ENCODE results near the gene ZDHHC4. TPM values are rescaled to one million over a fixed set of nuclear protein-coding genes. Genes with fewer than 3 reads are reported as not detected.

Gene ZDHHC4
- total and polyA plus RNA-seq, 2 of the 8 experiments (the other 6 are each of a cell fraction or from before 2014, with no cell fraction given) = 50.2 to 171 TPM

GRCh38 chr7:6575281-6576023 lies 1.8 kb upstream of the ZDHHC4 start:
- no peak overlapping the region; the same call in 1 of the 2 replicates for H2BK12ac ChIP-seq (ENCODE audit: low read depth, low read length)
- peaks cover 0 to 3% (median under 1%) of the 10 kb centered on the region in 4 experiments; a peak in 2 of 8 replicates for H3K36me3 ChIP-seq (ENCODE audit: control insufficient read depth in 2 of 4, insufficient read depth in 4 of 4, low read length in 3 of 4)
- H3K27me3 ChIP-seq (replicated peaks in 1 of 4; ENCODE audit: control insufficient read depth in 3 of 4, extremely low read depth in 1 of 4, insufficient read depth in 3 of 4, low read length in 3 of 4) = no peaks in the 10 kb centered on the region
- no peak overlapping the region for H3K56ac ChIP-seq (replicated peaks; ENCODE audit: insufficient read length, low read depth, low read length)
- CTCF ChIA-PET (ENCODE audit: partially characterized antibody) = interaction anchor here (0.8 to 8.7 kb wide), 8 partner anchors 8 to 1081 kb away, joined by 3 to 63 read pairs (median 10); partner anchors contain the start of gene INTS15
- no peak overlapping the region for H3K4me2 ChIP-seq (ENCODE audit: insufficient read depth in 1 of 2, low read depth in 2 of 2, low read length in 2 of 2)
- no peaks in the 10 kb centered on the region; the same call in 1 of the 2 replicates for H3K23me2 ChIP-seq (ENCODE audit: low read depth, low read length)
- no peaks in the 10 kb centered on the region for H3K79me1 ChIP-seq (ENCODE audit: low read depth, low read length)
- no peak overlapping the region for H3K23ac ChIP-seq (ENCODE audit: insufficient read length)
- H2BK120ac ChIP-seq (replicated peaks; ENCODE audit: low read depth, low read length) = no peak overlapping the region
- no peak overlapping the region for H2BK15ac ChIP-seq (ENCODE audit: low read length)
- no peak overlapping the region for H3K18ac ChIP-seq (ENCODE audit: extremely low read depth, low read length)
- H3K9me3 ChIP-seq (ENCODE audit: insufficient read depth in 2 of 2, low read depth in 1 of 2, low read length in 1 of 2) = no peaks in the 10 kb centered on the region
- H4K5ac ChIP-seq (ENCODE audit: insufficient read length, low read depth, low read length) = no peak overlapping the region
- H3K4me3 ChIP-seq (ENCODE audit: extremely low read depth in 1 of 4, insufficient read depth in 2 of 4, low read depth in 3 of 4, low read length in 4 of 4) = no peak overlapping the region
- no peak overlapping the region for H3K9ac ChIP-seq (replicated peaks in 1 of 4; ENCODE audit: extremely low read depth in 1 of 4, low read depth in 3 of 4, low read length in 3 of 4)
- 85% methylated on average over 9 of the region's 9 CpGs; no CpG with 5 or more reads in 1 of the 2 experiments for WGBS, 2 experiments (ENCODE audit: extremely low coverage in 1 of 2, insufficient coverage in 1 of 2, insufficient read length in 1 of 2, insufficient replicate concordance in 2 of 2, low coverage in 1 of 2, low lambda C conversion rate in 2 of 2, missing lambda C conversion rate in 1 of 2)
- no peak overlapping the region for H3K4ac ChIP-seq (replicated peaks; ENCODE audit: insufficient read length, low read depth, low read length)
- no peak for DNase-seq (ENCODE audit: low read depth in 1 of 2, low spot score in 2 of 2)
- no peak overlapping the region for H2BK20ac ChIP-seq (ENCODE audit: low read length)
- POLR2A ChIA-PET (ENCODE audit: partially characterized antibody) = interaction anchor here (0.6 to 3.5 kb wide), 6 partner anchors 10 to 60 kb away, joined by 3 to 25 read pairs (median 3); partner anchors contain the start of gene INTS15
- FAIRE-seq = no peak
- H4K8ac ChIP-seq (ENCODE audit: extremely low read depth, insufficient read depth, low read length) = no peak overlapping the region
- H3K14ac ChIP-seq (ENCODE audit: insufficient read length) = no peak overlapping the region
- no peak overlapping the region for H4K91ac ChIP-seq (replicated peaks; ENCODE audit: insufficient read length, low read length)
- H2AFZ ChIP-seq (ENCODE audit: low read length) = no peak overlapping the region
- H2BK5ac ChIP-seq (ENCODE audit: low read depth, low read length) = no peak overlapping the region
- no peaks in the 10 kb centered on the region for H4K20me1 ChIP-seq (replicated peaks in 1 of 2; ENCODE audit: control insufficient read depth in 1 of 2, insufficient read depth in 2 of 2, low read length in 2 of 2)
- H2AK5ac ChIP-seq (ENCODE audit: low read depth, low read length) = no peak overlapping the region
- no peak overlapping the region for H3K27ac ChIP-seq (ENCODE audit: low read depth, low read length)
- no peaks in the 10 kb centered on the region for H3K79me2 ChIP-seq (ENCODE audit: control insufficient read depth in 1 of 2, insufficient read depth in 2 of 2, low read length in 2 of 2)
- H3K4me1 ChIP-seq (replicated peaks in 1 of 4; ENCODE audit: control insufficient read depth in 3 of 4, insufficient read depth in 4 of 4, low read length in 3 of 4) = no peaks in the 10 kb centered on the region
- TF ChIP-seq RNF2 (IDR thresholded peaks at IDR 0.05; ENCODE audit: borderline replicate concordance, low read depth, low read length, missing control alignments, poor library complexity, severe bottlenecking) (no peak), USF2 (IDR thresholded peaks at IDR 0.05; ENCODE audit: low read length) (no peak), HDAC2 (IDR thresholded peaks at IDR 0.05; ENCODE audit: borderline replicate concordance in 1 of 2, low read depth in 2 of 2, low read length in 2 of 2) (no peak), ATF3 (IDR thresholded peaks at IDR 0.05; ENCODE audit: insufficient read depth, low read depth, low read length) (no peak), SP1 (IDR thresholded peaks at IDR 0.05; ENCODE audit: low read depth, low read length) (no peak)

Data from H1 (cell line).